Stimulated activated CD4-positive, alpha-beta T cell treated with anti-CD3 and anti-CD28 coated beads, Interleukin-1b, Interleukin-23, amount 100 ng/mL, for 24 hours (primary cell): Measurements from ENCODE around the gene TPP1.

Experiments used
- DNase-seq, 4 experiments: peaks; one replicate each; pipeline ENCODE4 v3.0.0-alpha.2; 2020; ENCODE audit warnings: low read depth in 4 of 4, low spot score in 1 of 4

The TPP1 gene

DNA sequence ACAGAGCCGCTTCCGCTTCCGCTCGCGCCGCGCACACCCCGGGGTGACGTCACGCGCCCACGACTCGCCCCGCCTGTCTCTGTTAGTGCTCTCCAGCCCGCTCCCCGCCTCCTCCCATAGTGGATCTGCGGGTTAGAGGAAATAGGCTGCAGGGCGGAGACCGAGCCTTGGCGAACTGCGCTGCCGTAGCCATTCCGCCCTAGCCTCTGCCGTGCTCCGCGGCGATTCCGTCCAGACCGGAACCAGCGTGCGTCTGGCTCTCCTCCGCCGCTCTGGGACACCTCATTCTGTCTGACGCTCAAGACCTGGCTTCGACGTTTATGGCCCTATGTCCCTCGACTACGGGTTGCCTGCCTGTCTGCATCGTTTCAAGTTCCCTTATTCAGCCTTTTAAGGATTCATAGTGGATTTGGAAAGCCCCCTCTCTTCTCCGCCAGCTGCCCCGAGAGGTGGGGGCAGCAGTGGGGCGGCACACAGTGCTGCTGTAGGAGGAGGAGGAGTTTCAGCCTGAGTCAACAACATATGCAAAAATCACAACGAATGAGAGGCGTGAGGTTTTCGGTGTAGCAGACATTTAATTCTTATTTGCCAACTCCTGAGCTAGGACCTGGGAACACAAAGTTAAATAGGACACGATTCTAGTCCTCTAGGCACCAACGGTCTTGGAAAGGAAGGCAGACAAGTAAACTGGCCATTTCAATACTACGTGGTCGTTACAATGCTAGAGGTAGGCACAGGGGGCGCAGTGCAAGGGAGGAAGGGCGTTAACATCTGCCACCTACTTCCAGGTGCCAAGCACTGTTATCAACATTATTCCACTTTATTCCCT lies 6.8 kb downstream of the TPP1 start, which contains the start of gene TAF10:
TSS of gene TAF10 (minus strand) at position 4 of the 829 bp plus-strand sequence. CDS start 27 bp downstream, outside the sequence.
- DNase-seq: peak; percentile 88 to 94 (median 92)

DNA sequence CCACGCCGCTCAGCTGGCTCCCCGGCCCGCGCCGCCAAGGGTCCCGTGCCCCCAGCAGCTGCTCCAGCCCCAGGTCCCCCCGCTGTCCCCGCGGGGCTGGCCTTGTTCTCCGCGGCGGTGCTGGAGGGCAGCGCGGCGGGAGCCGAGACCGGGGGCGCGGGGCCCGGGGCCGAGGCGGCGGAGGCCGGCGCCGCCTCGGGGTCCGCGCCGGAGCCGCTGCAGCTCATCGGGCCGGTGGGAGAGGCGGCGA lies 7.3 kb downstream of the TPP1 start:
- no peak for DNase-seq

GRCh38 chr11:6611092-6611962 lies 7.9 kb downstream of the TPP1 start:
- DNase-seq: no peak

- DNase-seq: no peak
Observed at GRCh38 chr11:6610591-6610990, 8.6 kb downstream of the TPP1 start.

GRCh38 chr11:6609502-6610015 lies 9.7 kb downstream of the TPP1 start:
- DNase-seq: no peak

GRCh38 chr11:6608726-6609501 lies 10.3 kb downstream of the TPP1 start:
- DNase-seq: no peak

GRCh38 chr11:6608011-6608410 lies 11.2 kb downstream of the TPP1 start:
- no peak for DNase-seq

DNA sequence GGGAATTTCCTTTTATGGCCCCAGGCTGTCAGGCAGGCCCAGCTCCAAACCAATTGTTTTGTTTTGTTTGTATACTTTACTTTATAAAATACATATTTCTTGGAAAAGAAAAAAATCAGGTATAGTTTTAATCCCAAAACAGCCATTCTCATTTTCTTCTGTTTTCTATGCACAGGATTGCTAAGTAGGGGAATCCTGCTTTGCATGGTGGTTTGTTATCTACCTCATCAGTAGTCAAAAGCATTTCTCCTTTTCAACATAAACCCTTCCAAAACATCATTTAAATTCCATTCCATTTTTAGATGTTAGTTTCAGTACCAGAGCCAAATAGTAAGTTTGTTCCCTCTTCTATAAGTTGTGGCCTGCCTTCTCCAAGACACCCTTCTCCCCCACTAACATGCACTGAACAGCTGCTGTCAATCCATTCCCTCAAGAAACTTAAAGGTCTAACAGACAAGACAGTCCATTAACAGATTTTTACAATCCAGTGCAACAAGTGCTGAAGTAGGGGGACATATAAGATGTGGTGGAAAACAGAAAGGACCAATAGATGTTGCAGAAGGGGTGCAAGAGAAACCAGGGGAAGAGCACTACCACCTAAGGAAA lies 11.9 kb downstream of the TPP1 start:
- no peak for DNase-seq

DNA sequence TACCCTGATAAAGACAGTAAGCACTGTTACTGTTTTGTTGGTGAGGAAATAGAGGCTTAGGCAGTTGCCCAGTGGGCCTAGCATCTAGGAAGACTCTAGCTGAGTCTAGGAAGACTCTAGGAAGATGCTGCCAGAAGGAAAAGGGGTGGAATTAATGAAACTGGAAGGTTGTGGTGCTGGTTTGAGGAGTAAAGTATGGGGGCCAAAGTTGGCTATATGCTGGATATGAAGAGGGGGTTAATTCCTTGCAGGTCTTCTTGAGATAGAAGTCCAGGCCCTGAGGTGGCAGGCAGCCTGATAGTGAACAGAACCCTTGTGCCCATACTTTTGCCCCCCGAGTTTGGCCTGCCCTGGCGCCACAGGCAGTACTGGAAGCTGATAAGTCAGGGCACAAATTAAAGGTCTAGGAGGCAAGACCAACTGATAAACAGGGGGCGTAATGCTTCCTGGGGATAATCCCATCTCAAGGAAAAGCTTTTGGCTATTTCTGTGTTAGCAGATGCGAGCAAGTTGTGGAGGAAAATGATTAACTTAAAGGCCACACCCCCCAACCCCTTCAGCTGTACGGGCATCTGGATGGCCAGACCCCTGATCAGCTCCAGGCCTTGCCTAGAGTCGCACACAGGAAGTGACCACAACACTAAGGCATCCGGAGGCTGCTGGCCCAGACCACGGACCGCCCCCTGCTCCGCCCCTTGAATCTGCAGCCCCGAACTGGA lies 12.6 kb downstream of the TPP1 start:
- DNase-seq: no peak

DNA sequence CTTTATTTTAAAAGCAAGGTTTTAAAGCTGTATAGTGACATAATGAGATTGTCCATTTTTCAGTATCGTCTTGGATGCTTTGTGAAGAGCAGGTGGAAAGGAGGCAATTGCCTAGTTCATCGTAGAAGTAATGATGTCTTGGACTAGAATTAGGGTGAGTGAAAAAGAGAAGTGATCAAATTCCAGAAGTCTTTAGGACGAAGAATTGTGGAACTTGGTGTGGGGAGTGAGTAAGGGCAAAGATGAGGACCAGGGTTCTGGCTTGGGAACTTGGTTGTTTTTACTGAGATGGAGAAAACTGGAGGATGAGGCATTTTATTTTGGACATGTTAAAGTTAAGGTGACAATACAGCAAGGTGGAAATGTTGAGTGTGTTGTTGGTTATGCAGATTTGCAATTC lies 14.4 kb downstream of the TPP1 start:
- DNase-seq: no peak

DNA sequence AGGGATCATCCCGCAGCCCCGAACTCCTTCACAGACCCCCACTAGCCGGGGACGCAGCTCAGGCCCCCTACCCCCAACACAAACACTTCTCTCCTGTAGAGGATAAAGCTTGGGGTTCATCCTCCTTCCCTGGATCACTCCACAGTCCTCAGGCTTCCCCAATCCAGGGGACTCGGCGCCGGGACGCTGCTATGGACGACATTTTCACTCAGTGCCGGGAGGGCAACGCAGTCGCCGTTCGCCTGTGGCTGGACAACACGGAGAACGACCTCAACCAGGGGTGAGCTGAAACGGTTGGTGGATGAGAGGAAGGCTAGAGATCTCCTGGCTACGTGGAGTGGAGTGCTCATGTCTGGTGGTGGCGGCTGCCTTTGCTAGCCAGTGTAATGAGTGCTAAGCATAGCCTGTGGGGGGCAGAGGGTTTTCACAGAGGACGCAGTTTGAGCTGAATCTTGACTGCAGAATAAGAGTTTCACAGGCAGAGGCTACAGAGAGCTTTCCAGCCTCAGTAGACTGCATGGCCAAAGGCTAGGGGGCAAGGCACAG lies 15.1 kb downstream of the TPP1 start:
- no peak for DNase-seq

- peak; percentile 66 to 81 (median 74) for DNase-seq
Observed at GRCh38 chr11:6603287-6604080, 15.7 kb downstream of the TPP1 start, which contains the start of the genes ILK and RRP8. TSS of gene ILK (plus strand) at chr11:6603774. CDS start at chr11:6604272, 498 bp downstream. TSS of gene RRP8 (minus strand) at chr11:6603616. CDS start at chr11:6603502, 114 bp downstream.

- DNase-seq: no peak
Observed at GRCh38 chr11:6602096-6602940, 16.9 kb downstream of the TPP1 start.

GRCh38 chr11:6601041-6601461 lies 18.2 kb downstream of the TPP1 start:
- no peak for DNase-seq

DNA sequence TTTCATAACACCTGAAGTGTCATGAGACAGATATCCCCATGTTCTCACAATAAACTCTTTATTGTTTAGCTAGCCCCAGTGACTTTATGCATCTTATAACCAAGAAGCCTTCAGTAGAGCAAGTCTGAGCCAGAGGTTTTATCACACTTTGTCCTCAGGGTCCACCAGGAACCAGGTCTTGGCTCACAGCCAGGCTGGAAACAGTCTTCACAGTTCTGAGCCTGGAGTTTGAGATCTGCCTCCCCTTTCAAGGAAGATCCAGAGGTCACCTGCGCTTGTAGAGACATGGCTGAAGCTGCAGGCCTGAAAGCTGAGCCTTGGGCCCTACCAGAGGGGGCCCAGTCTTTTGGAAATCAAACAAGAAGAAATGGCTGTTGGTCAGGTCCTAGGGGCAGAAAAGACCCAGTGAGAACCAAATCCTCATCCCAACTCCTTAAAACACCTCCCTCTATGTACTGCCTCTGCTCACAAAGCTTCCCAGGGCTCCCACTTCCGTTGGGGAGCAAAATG lies 19.3 kb downstream of the TPP1 start:
- no peak for DNase-seq

DNA sequence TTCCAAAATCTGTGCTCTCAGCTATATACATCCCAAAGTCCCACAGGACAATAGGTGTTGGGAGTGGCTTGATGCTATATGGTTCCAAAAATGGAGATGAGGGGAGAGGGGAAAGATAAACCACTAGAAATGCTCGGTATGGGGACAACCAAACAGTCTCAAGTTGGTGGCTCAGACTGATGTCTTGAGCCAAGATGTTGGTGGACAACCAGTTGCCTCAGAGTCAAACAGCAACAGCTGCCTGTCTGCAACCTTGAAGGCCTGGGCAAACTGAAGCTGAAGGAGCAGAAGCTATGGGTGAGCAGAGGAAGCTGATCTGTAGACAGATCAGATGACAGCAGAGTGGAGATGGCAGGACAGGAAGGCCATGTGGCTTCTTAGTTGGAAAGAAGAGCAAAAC lies 19.8 kb downstream of the TPP1 start:
- no peak for DNase-seq

- DNase-seq: no peak
Observed at GRCh38 chr11:6598555-6598954, 20.7 kb downstream of the TPP1 start.
